Fibroblast of skin of abdomen (primary cell): ENCODE results near the gene PCDHB11.
"Not testable (repeated sequence)": the region's sequence is repeated elsewhere in the genome, so short reads cannot be mapped to it uniquely, and the experiment has no call there.

Experiments used
- DNase-seq: peaks from one replicate; pipeline ENCODE4 v3.0.0-alpha.2; 2013

PCDHB11 gene

DNA sequence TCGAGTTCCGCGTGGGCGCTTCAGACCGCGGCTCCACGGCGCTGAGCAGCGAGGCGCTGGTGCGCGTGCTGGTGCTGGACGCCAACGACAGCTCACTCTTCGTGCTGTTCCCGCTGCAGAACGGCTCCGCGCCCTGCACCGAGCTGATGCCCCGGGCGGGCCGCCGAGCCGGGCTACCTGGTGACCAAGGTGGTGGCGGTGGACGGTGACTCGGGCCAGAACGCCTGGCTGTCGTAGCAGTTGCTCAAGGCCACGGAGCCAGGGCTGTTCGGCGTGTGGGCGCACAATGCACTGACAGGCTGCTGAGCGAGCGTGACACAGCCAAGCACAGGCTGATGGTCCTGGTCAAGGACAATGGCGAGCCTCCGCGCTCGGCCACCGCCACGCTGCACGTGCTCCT is 42.1 kb downstream of the PCDHB11 start:
- DNase-seq, result no peak

DNA sequence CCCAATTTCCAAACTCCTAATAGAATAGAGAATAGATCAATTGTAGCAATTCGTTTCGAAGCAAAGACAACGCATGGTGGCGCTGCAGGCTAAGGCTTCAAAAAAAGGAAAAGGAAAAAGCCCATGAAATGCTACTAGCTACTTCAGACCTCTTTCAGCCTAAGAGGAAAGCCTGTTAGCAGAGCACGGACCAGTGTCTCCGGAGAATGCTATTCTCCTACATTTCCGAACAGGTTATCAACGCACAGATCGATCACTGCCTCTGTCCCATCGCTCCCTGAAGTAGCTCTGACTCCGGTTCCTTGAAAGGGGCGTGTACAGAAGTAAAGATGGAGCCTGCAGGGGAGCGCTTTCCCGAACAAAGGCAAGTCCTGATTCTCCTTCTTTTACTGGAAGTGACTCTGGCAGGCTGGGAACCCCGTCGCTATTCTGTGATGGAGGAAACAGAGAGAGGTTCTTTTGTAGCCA is 45.9 kb downstream of the PCDHB11 start, which contains the start of gene PCDHB15:
TSS of gene PCDHB15 (plus strand) at position 146 of the 468 bp plus-strand sequence. CDS start at position 330, 184 bp downstream.
- no peak for DNase-seq

DNA sequence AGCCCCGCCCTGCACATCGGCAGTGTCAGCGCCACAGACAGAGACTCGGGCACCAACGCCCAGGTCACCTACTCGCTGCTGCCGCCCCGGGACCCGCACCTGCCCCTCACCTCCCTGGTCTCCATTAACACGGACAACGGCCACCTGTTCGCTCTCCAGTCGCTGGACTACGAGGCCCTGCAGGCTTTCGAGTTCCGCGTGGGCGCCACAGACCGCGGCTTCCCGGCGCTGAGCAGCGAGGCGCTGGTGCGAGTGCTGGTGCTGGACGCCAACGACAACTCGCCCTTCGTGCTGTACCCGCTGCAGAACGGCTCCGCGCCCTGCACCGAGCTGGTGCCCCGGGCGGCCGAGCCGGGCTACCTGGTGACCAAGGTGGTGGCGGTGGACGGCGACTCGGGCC is 47.5 kb downstream of the PCDHB11 start:
- not testable (repeated sequence) for DNase-seq

DNA sequence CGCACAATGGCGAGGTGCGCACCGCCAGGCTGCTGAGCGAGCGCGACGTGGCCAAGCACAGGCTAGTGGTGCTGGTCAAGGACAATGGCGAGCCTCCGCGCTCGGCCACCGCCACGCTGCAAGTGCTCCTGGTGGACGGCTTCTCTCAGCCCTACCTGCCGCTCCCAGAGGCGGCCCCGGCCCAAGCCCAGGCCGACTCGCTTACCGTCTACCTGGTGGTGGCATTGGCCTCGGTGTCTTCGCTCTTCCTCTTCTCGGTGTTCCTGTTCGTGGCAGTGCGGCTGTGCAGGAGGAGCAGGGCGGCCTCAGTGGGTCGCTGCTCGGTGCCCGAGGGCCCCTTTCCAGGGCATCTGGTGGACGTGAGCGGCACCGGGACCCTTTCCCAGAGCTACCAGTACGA is 48.0 kb downstream of the PCDHB11 start:
- not testable (repeated sequence) for DNase-seq

DNA sequence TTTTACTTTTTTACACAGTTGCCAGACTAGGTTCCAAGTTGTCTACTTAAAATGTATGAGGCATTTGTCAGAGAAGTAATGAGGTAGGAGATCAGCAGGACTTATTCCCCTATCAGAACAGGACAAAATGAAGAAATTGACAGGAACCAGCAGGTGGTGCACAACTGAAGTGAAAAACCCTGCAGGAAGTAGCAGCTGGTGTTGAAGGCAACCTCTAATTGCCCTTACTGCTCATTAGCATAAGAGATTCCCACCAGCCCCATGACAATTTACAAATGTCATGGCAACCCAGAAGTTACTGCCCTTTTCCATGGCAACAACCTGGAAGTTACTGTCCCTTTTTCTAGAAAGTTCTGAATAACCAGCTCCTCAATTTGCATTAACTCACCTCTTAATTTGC is 51.1 kb downstream of the PCDHB11 start:
- no peak for DNase-seq
